Ovary (tissue), 9 donors: ENCODE results near the gene FAM193A. TPM values are rescaled to one million over a fixed set of nuclear protein-coding genes. Genes with fewer than 3 reads are reported as not detected.

Source experiments
- DNase-seq, 5 donors: peaks; one replicate each; pipeline ENCODE4 v3.0.0-alpha.2; 2019 to 2020
- H3K27ac ChIP-seq, 2 donors: fragments of 200-600 bp; one replicate each; pipeline versions ENCODE4 v1.5.1 to v1.8.0; 2019 to 2022
- H3K27me3 ChIP-seq: fragments of 200-600 bp; one replicate; pipeline ENCODE4 v1.8.0; 2022
- H3K36me3 ChIP-seq: fragments of 200-600 bp; sonication (generic); one replicate; pipeline ENCODE4 v1.5.1; 2019
- H3K4me1 ChIP-seq: one replicate; pipeline ENCODE4 v1.8.1; 2013; ENCODE audit warnings: mild to moderate bottlenecking, moderate library complexity; ENCODE audit not compliant: insufficient read depth
- H3K4me3 ChIP-seq: fragments of 200-600 bp; sonication (generic); one replicate; pipeline ENCODE4 v1.5.1; 2017
- H3K9me3 ChIP-seq, 2 donors: fragments of 200-600 bp in 1 of 2; sonication (generic) in 1 of 2; one replicate each; pipeline versions ENCODE4 v1.5.1 to v1.8.1; 2013 to 2019; ENCODE audit warnings: mild to moderate bottlenecking in 1 of 2, moderate library complexity in 1 of 2
- EP300 ChIP-seq: sonication (generic); formaldehyde crosslinking; IDR thresholded peaks from one replicate; pipeline ENCODE4 v1.6.1; 2017; ENCODE audit warnings: antibody characterized with exemption
- POLR2A ChIP-seq: fragments of 450-650 bp; IDR thresholded peaks from one replicate; pipeline ENCODE4 v1.6.1; 2017; ENCODE audit warnings: antibody characterized with exemption, mild to moderate bottlenecking, moderate library complexity
- WGBS, 3 donors: extraction: QIAGEN DNeasy Blood & Tissue Kit in 1 of 3; methylation state at CpG; one replicate each; pipeline versions ENCODE4 v1.1.5 to v1.1.7; 2013 to 2017; 5-methylcytosine and 5-hydroxymethylcytosine counted together
- intact Hi-C, 4 donors: fragments of 100-400 bp; cut with DNase I; formaldehyde crosslinking; loops; one replicate each; pipeline versions ENCODE4 v1.11.0 to v1.15.1; 2022 to 2023
- polyA plus RNA-seq, 2 donors: library from polyadenylated mRNA; stranded (reverse); fragments of 200-250 nt in 1 of 2; fragments of 350-450 nt in 1 of 2; fragmentation: Illumina TruSeq in 1 of 2; extraction: RNeasy Lipid Tissue Mini Kit (QIAGEN cat#74804) in 1 of 2; gene quantifications; one replicate each; pipeline ENCODE4 v1.2.3, GENCODE V29; 2013 to 2014
- total RNA-seq, 7 donors: library from RNA; depleted of rRNA in 2 of 7; stranded (reverse); fragments of >200 nt in 2 of 7; fragmentation: NEBNext Ultra II Directional in 3 of 7; extraction: Animal tissue kit (Norgen Biotek cat#: 25700) in 3 of 7; gene quantifications; one replicate each; pipeline versions ENCODE4 v1.1.0 to v1.2.4, GENCODE V29; 2016 to 2023
- TF ChIP-seq, protein P1 (sequence below), 3 donors: fragments of 450-650 bp in 2 of 3; fragments of 200-600 bp in 1 of 3; IDR thresholded peaks; one replicate each; pipeline versions ENCODE4 v1.5.1 to v1.8.0; 2016 to 2022; ENCODE audit warnings: antibody characterized with exemption in 3 of 3, mild to moderate bottlenecking in 1 of 3
- donor health status: DM: no; HTN: no; CAD: no; lungs with moderate emphysema.
- donor health status: DM: no; HTN: no; CAD: no.
- donor health status: Bipolar disorder and iron deficiency.
- donor health status: DM: yes; HTN: yes; CAD: no.
- donor health status: DM: no; HTN: no; CAD: no.
- donor health status: DM: yes; HTN: yes; CAD: no.

Gene FAM193A
- total and polyA plus RNA-seq, 9 donors, result 16.0 to 39.1 (median 28.7) TPM

DNA sequence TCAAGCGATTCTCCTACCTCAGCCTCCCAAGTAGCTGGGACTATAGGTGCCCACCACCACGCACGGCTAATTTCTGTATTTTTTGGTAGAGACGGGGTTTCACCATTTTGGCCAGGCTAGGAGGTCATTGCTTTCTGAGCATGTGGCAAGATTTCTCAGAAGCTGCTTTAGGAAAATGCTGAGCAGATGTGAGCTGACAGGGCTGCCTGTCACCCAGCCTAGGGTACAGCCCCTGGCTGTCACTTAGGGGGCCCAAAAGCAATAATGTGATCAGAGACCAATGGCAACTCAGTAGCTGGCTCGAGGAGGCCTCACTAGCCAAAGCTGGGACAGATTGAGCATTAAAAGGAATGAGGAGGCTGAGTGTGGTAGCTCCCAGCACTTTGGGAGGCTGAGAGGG, 154.9 kb downstream of the FAM193A start:
- no peaks in the 10 kb centered on the region for H3K36me3 ChIP-seq

DNA sequence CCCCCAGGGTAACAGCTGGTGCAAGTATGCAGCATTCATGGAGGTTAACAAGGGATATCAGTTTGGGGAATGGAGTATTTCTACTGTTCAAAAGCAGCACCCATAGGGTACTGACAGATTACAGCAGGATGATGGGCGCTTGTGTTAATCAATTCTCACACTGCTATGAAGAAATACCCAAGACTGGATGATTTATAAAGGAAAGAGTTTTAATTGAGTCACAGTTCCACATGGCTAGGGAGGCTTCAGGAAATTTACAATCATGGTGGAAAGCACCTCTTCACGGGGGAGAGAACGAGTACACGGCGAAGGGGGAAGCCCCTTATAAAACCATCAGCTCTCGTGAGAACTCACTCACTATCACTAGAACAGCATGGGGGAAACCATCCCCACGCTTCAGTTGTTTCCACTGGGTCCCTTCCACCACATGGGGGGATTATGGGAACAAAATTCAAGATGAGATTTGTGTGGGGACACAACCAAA, 155.5 kb downstream of the FAM193A start:
- H3K4me3 ChIP-seq, result no peak overlapping the region
- DNase-seq, result no peak
- H3K36me3 ChIP-seq, result no peaks in the 10 kb centered on the region
- TF ChIP-seq, protein P1, sequence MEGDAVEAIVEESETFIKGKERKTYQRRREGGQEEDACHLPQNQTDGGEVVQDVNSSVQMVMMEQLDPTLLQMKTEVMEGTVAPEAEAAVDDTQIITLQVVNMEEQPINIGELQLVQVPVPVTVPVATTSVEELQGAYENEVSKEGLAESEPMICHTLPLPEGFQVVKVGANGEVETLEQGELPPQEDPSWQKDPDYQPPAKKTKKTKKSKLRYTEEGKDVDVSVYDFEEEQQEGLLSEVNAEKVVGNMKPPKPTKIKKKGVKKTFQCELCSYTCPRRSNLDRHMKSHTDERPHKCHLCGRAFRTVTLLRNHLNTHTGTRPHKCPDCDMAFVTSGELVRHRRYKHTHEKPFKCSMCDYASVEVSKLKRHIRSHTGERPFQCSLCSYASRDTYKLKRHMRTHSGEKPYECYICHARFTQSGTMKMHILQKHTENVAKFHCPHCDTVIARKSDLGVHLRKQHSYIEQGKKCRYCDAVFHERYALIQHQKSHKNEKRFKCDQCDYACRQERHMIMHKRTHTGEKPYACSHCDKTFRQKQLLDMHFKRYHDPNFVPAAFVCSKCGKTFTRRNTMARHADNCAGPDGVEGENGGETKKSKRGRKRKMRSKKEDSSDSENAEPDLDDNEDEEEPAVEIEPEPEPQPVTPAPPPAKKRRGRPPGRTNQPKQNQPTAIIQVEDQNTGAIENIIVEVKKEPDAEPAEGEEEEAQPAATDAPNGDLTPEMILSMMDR (IDR thresholded peaks at IDR 0.05), result no peak
- TF ChIP-seq POLR2A, result no peak
- no peak for TF ChIP-seq EP300
- intact Hi-C loops, result no loop called here
- H3K9me3 ChIP-seq, result no peaks in the 10 kb centered on the region
- H3K27ac ChIP-seq, result no peak overlapping the region
- H3K27me3 ChIP-seq, result no peaks in the 10 kb centered on the region
- 88 to 94% (median 88%) methylated on average over 7 of the region's 7 CpGs for WGBS, 3 donors
- no peaks in the 10 kb centered on the region for H3K4me1 ChIP-seq

More for the DNA sequence above, 154.9 kb downstream of the FAM193A start:
- H3K4me3 ChIP-seq, result no peak overlapping the region
- no peak for DNase-seq
- no peak for TF ChIP-seq POLR2A
- TF ChIP-seq, protein P1 (IDR thresholded peaks at IDR 0.05), result no peak
- intact Hi-C loops, result no loop called here
- 95 to 97% (median 96%) methylated on average over 5 of the region's 5 CpGs for WGBS, 3 donors
- no peaks in the 10 kb centered on the region for H3K27me3 ChIP-seq
- H3K4me1 ChIP-seq, result no peaks in the 10 kb centered on the region
- no peaks in the 10 kb centered on the region for H3K9me3 ChIP-seq
- no peak overlapping the region for H3K27ac ChIP-seq

DNA sequence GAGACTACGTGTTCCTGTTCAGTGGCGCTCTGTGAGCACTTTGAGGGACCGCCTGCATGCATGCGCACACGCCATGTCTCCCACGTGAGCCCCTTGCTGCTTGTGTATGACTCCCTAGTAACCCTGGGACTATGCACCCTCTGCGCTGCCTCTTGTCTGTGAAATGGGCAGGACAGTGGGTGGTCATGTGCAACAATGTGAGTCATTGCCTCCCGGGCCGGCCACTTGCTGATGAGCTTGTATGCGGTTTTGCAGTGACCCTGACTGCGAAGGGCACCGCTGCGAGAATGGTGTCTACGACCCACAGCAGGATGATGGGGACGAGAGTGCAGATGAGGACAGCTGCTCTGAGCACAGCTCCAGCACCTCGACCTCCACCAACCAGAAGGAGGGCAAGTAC, 158.2 kb downstream of the FAM193A start:
- H3K36me3 ChIP-seq, result no peaks in the 10 kb centered on the region
- H3K4me1 ChIP-seq, result no peaks in the 10 kb centered on the region
- H3K27me3 ChIP-seq, result no peaks in the 10 kb centered on the region
- no peak for DNase-seq
- no peak for TF ChIP-seq POLR2A
- TF ChIP-seq, protein P1 (IDR thresholded peaks at IDR 0.05), result no peak
- no peak overlapping the region for H3K27ac ChIP-seq
- no peak overlapping the region for H3K4me3 ChIP-seq
- 86 to 88% (median 88%) methylated on average over 16 of the region's 16 CpGs for WGBS, 3 donors
- H3K9me3 ChIP-seq, result no peaks in the 10 kb centered on the region
- intact Hi-C loops, result no loop called here

DNA sequence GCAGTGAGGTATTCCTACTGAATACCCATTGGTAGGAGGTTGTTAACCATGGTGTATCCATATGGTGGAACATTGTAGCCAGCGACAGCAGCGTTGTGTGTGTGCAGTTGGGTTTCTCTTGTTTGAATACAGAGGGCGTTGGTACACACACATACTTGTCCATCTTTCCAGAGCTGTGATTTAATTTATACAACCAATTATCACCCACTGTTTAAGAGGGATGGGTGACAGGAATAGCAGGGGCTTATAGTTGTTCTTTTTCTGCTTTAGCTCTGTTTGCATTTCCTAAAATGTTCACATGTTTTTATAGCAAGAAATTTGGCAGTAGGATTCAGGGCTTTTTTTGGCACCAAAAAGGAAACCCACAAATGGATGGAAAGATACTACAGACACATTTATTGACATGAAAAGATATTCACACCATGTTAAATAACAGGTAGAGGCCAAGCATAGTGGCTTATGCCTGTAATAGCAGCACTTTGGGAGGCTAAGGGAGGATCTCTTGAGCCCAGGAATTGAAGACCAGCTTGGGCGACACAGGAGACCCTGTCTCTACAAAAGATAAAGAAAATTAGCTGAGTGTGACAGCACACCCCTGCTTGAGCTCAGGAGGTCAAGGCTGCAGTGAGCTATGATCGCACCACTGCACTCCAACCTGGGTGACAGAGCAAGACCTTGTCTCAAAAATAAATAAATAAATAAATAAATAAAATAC, 159.1 kb downstream of the FAM193A start:
- H3K36me3 ChIP-seq, result no peaks in the 10 kb centered on the region
- WGBS, 3 donors, result 86 to 91% (median 88%) methylated on average over 5 of the region's 5 CpGs
- intact Hi-C loops, result loop anchor here in 1 of 4 donors (1.0 kb wide), 1 partner anchor 19 kb away; no protein-coding TSS in a partner anchor
- H3K9me3 ChIP-seq, result no peaks in the 10 kb centered on the region
- no peak overlapping the region for H3K4me3 ChIP-seq
- no peak for DNase-seq
- no peaks in the 10 kb centered on the region for H3K27me3 ChIP-seq
- no peak overlapping the region for H3K27ac ChIP-seq
- no peaks in the 10 kb centered on the region for H3K4me1 ChIP-seq
- TF ChIP-seq POLR2A, result no peak

DNA sequence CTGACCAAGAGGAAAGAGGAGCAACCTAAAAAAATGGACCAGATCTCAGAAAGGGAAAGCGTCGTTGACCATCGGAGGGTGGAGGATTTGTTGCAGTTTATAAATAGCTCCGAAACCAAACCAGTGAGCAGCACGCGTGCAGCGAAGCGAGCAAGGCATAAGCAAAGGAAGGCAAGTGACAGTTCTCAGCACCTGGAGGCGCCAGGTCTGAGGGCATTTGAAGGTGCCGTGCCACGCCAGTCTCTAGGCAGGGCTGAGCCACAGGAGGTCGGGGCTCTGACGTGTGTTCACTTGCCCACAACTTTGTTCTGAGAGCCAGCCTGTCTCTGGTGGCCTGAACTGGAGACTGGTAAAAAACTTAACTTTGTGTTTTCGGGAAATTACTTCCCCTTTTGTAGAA, 160.0 kb downstream of the FAM193A start:
- no peak overlapping the region for H3K4me3 ChIP-seq
- WGBS, 3 donors, result 88 to 95% (median 92%) methylated on average over 14 of the region's 14 CpGs

More for the DNA sequence above, 160.0 kb downstream of the FAM193A start:
- H3K9me3 ChIP-seq, result no peaks in the 10 kb centered on the region
- intact Hi-C loops, result loop anchor here in 1 of 4 donors (1.0 kb wide), 1 partner anchor 18 kb away; no protein-coding TSS in a partner anchor
- H3K27me3 ChIP-seq, result no peaks in the 10 kb centered on the region
- H3K27ac ChIP-seq, result no peak overlapping the region
- H3K36me3 ChIP-seq, result no peaks in the 10 kb centered on the region
- no peak for TF ChIP-seq POLR2A
- TF ChIP-seq, protein P1 (IDR thresholded peaks at IDR 0.05), result no peak
- DNase-seq, result no peak
- H3K4me1 ChIP-seq, result no peaks in the 10 kb centered on the region
